Rectal smooth muscle tissue (tissue), 1 donor: Measurements from ENCODE around the gene SIGLEC1.

Experiments
- H3K27ac ChIP-seq: one replicate; pipeline ENCODE4 v1.7.0; 2013; ENCODE audit warnings: low read depth, low read length, inconsistent platforms
- H3K27me3 ChIP-seq: one replicate; pipeline ENCODE4 v1.7.0; 2013; ENCODE audit warnings: low read length; ENCODE audit not compliant: control insufficient read depth, insufficient read depth
- H3K36me3 ChIP-seq: one replicate; pipeline ENCODE4 v1.7.0; 2013; ENCODE audit warnings: low read length; ENCODE audit not compliant: control insufficient read depth, insufficient read depth
- H3K4me1 ChIP-seq: one replicate; pipeline ENCODE4 v1.7.0; 2013; ENCODE audit warnings: low read length; ENCODE audit not compliant: control insufficient read depth, insufficient read depth
- H3K4me3 ChIP-seq: one replicate; pipeline ENCODE4 v1.7.0; 2013; ENCODE audit warnings: low read length
- H3K9ac ChIP-seq: one replicate; pipeline ENCODE4 v1.7.0; 2013; ENCODE audit warnings: low read length

SIGLEC1 gene

GRCh38 chr20:3701061-3701998 is 11.1 kb downstream of the SIGLEC1 start:
- H3K4me3 ChIP-seq: no peak overlapping the region
- H3K9ac ChIP-seq: no peak overlapping the region
- no peaks in the 10 kb centered on the region for H3K4me1 ChIP-seq
- H3K36me3 ChIP-seq: no peaks in the 10 kb centered on the region
- no peak overlapping the region for H3K27ac ChIP-seq
- no peaks in the 10 kb centered on the region for H3K27me3 ChIP-seq

DNA sequence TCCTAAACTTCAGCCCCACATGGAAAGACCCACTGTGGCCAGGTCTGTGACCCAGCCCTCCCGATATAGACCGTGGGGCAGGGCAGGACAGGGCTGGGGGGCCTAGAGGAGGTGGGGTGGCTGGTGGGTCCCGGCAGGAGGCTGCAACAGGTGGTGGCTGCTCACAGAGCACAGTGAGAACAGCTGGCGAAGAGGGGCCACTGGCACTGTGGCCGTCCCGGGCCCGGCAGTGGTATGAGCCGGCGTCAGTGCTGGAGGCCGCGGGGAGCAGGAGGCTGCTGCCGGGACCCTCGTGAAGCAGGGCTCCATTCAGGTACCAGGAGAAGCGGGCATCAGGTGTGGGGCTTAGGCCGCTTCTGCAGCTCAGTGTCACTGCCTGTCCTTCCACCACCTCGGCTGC is 13.4 kb downstream of the SIGLEC1 start:
- Histone ChIP-seq H3K27me3 (no peaks in the 10 kb centered on the region), H3K27ac (no peak overlapping the region), H3K9ac (no peak overlapping the region), H3K4me1 (no peaks in the 10 kb centered on the region), H3K4me3 (no peak overlapping the region), H3K36me3 (no peaks in the 10 kb centered on the region)

DNA sequence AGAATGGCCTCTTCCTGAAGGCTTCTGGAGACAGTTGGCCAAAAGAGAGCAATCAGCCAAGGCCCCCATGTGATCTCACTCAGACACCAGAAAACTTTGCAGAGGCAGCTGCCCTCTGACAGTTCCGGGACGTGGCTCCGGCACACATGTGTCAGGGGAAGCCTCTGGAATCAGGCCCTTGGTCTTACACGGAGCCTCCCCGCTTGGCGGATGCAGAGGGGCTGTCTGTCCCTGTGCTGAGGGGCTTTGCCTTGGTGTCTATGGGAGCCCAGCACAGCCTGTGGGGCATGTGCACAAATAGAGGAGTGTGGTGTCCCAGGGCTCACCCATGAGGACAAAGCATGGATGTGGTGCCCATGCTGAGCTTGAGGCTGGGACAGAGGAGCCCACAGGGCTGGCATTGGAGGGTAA is 13.8 kb downstream of the SIGLEC1 start:
- H3K9ac ChIP-seq: no peak overlapping the region
- no peak overlapping the region for H3K27ac ChIP-seq

GRCh38 chr20:3697588-3698305 is 14.7 kb downstream of the SIGLEC1 start:
- Histone ChIP-seq H3K27ac (no peak overlapping the region), H3K36me3 (no peaks in the 10 kb centered on the region), H3K27me3 (no peaks in the 10 kb centered on the region), H3K9ac (no peak overlapping the region), H3K4me1 (no peaks in the 10 kb centered on the region), H3K4me3 (no peak overlapping the region)

More for the DNA sequence above, 13.8 kb downstream of the SIGLEC1 start:
- Histone ChIP-seq H3K4me3 (no peak overlapping the region), H3K4me1 (no peaks in the 10 kb centered on the region), H3K36me3 (no peaks in the 10 kb centered on the region), H3K27me3 (no peaks in the 10 kb centered on the region)

DNA sequence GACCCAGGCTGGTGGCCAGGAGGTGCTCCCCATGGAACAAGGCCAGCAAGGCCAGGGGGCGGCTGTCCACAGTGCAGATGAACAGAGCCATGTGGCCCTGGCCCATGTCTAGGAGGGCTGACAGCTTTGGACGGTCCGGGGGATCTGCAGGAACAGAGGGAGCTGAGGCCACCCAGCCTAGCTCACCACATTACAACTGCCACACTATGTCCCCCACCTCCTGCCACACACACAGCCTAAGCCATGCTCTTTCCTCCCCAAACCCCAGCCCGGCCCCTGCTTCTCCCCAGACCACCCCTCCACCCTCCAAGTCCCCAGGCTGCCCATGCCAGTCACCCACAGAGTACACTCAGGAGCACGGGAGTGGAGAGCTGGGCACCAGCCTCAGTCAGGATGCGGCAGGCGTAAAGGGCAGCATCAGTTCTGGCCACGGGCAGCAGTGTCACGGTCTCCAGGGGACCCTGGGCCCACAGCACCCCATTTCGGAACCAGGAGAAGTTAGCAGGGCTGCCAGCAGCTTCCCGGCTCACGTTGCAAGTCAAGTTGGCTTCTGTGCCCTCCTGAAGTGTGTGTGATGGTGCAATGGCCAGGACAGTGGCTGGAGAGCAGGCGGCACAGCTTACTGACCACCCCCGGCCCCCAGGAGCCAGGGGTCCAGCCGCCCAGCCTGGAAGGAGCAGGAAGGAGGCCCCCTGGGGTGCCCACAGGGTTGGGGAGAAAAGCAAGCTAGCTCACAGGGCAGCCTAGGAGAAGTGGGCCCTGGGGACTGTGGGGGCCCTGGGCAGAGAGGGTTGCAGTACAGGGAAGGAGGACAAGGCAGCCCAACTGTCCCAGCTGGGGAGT is 15.4 kb downstream of the SIGLEC1 start:
- no peak overlapping the region for H3K4me3 ChIP-seq
- H3K36me3 ChIP-seq: no peaks in the 10 kb centered on the region

GRCh38 chr20:3696200-3696599 is 16.2 kb downstream of the SIGLEC1 start:
- Histone ChIP-seq H3K9ac (no peak overlapping the region), H3K4me1 (no peaks in the 10 kb centered on the region), H3K36me3 (no peaks in the 10 kb centered on the region), H3K27ac (no peak overlapping the region), H3K27me3 (no peaks in the 10 kb centered on the region), H3K4me3 (no peak overlapping the region)

More for the DNA sequence above, 15.4 kb downstream of the SIGLEC1 start:
- Histone ChIP-seq H3K27me3 (no peaks in the 10 kb centered on the region), H3K4me1 (no peaks in the 10 kb centered on the region), H3K27ac (no peak overlapping the region), H3K9ac (no peak overlapping the region)

- H3K27me3 ChIP-seq: no peaks in the 10 kb centered on the region
- no peaks in the 10 kb centered on the region for H3K36me3 ChIP-seq
- no peak overlapping the region for H3K27ac ChIP-seq
- no peaks in the 10 kb centered on the region for H3K4me1 ChIP-seq
- no peak overlapping the region for H3K9ac ChIP-seq
- H3K4me3 ChIP-seq: no peak overlapping the region
Measured at GRCh38 chr20:3694864-3695263, 17.5 kb downstream of the SIGLEC1 start.

GRCh38 chr20:3693376-3693775 is 19.0 kb downstream of the SIGLEC1 start:
- Histone ChIP-seq H3K36me3 (no peaks in the 10 kb centered on the region), H3K27ac (no peak overlapping the region), H3K4me1 (no peaks in the 10 kb centered on the region), H3K4me3 (no peak overlapping the region), H3K9ac (no peak overlapping the region), H3K27me3 (no peaks in the 10 kb centered on the region)

DNA sequence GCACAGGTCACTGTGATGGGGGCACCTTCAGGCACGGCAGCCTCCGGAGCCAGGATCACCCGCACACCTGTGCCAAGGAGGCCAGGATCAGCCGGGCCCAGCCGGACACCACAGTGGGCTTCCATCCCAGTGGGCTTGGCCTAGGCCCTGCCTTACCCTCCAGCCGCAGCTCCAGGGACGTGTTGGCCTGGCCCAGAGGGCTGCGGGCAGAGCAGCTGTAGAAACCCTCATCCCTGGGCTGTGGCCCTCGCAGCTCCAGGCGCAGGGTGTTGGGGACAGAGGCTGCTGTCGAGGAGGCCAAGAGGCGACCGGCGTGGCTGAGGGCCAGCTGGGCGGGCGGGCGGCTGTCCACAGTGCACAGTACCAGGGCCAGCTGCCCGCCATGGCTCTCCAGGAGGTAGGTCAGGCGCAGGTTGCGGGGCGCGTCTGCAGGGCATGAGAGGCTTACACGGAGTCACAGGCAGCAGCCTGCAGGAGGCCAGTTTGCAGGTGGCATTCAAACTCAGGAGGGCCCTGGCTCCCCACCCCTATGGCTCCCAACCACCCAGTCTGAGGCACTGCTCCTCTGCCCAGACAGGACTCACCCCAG is 19.6 kb downstream of the SIGLEC1 start:
- Histone ChIP-seq H3K27me3 (no peaks in the 10 kb centered on the region), H3K36me3 (no peaks in the 10 kb centered on the region), H3K4me3 (no peak overlapping the region), H3K9ac (no peak overlapping the region), H3K4me1 (peaks cover under 1% of the 10 kb centered on the region), H3K27ac (no peak overlapping the region)

DNA sequence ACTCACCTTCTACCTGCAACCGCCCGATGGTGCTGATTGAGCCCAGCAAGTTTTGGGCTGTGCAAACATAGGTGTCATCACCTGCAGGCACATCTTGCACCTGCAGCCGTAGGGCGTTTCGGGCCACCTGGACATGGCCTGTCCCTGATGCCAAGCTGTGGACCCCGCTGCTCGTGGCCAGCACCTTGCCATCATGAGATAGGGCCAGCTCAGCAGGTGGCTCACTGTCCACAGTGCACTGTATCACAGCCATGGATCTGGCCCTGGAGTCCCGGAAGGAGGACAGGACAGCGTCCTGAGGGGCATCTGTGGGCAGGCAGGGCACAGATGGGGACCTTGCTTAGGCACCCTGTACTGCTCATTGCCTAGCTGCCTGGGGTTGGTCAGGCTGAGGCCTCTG is 20.5 kb downstream of the SIGLEC1 start:
- Histone ChIP-seq H3K9ac (no peak overlapping the region), H3K4me1 (peaks cover 9% of the 10 kb centered on the region), H3K36me3 (no peaks in the 10 kb centered on the region)

DNA sequence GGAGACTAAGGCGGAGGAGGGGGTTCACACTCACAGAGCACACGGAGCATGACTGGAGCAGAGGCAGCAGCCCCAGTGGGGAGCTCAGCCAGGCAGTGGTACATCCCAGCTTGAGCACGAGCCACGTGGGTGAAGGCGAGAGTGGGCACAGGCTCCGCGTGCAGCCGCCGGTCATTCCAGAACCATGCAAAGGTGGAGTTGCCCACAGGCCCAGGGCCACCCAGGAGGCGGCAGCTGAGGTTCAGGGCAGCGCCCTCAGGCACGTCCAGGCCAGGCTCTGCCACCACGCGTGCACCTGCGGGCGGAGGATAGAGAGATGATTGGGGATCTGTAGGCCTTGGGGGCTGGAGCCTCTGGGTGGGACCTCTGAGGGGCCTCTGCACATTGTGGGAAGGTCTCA is 21.1 kb downstream of the SIGLEC1 start:
- Histone ChIP-seq H3K27me3 (no peaks in the 10 kb centered on the region), H3K27ac (no peak overlapping the region), H3K4me1 (peaks cover 13% of the 10 kb centered on the region), H3K9ac (no peak overlapping the region), H3K36me3 (no peaks in the 10 kb centered on the region), H3K4me3 (no peak overlapping the region)

More for the DNA sequence above, 20.5 kb downstream of the SIGLEC1 start:
- Histone ChIP-seq H3K4me3 (no peak overlapping the region), H3K27me3 (no peaks in the 10 kb centered on the region), H3K27ac (no peak overlapping the region)

GRCh38 chr20:3690413-3690812 is 22.0 kb downstream of the SIGLEC1 start:
- H3K27ac ChIP-seq: no peak overlapping the region
- H3K36me3 ChIP-seq: no peaks in the 10 kb centered on the region
- H3K4me1 ChIP-seq: peaks cover 18% of the 10 kb centered on the region
- no peak overlapping the region for H3K4me3 ChIP-seq
- no peaks in the 10 kb centered on the region for H3K27me3 ChIP-seq
- H3K9ac ChIP-seq: no peak overlapping the region
